NCI-H69 (cell line): ENCODE measurements around the gene REPIN1.
"Not testable (repeated sequence)": the region's sequence is repeated elsewhere in the genome, so short reads cannot be mapped to it uniquely, and the experiment has no call there.

ENCODE experiments used
- DNase-seq: peaks from one replicate; lab custom pipeline; 2025; lab: John Stamatoyannopoulos, UW

REPIN1 gene

GRCh38 chr7:150376560-150376959, 7.9 kb downstream of the REPIN1 start:
- DNase-seq = no peak

- DNase-seq = no peak
These were observed 8.6 kb downstream of the REPIN1 start for GRCh38 chr7:150377196-150377595.

GRCh38 chr7:150377635-150378034, 9.0 kb downstream of the REPIN1 start:
- peak; percentile 61 for DNase-seq

- DNase-seq = peak; percentile 98
These were observed 9.7 kb downstream of the REPIN1 start for GRCh38 chr7:150378115-150378852.

GRCh38 chr7:150378853-150379440, 10.3 kb downstream of the REPIN1 start, which contains the start of gene ZNF775:
Gene ZNF775 (plus strand): TSS chr7:150379330. CDS start chr7:150388471, 9,141 bp downstream.
- peak; percentile 99 for DNase-seq

GRCh38 chr7:150379441-150380379, 11.1 kb downstream of the REPIN1 start:
- peak; percentile 79 for DNase-seq

- DNase-seq = peak; percentile 37
These were observed 11.8 kb downstream of the REPIN1 start for GRCh38 chr7:150380463-150380862.

- DNase-seq = peak; percentile 47
These were observed 12.5 kb downstream of the REPIN1 start for GRCh38 chr7:150381096-150381495.

- DNase-seq = no peak
These were observed 13.1 kb downstream of the REPIN1 start for GRCh38 chr7:150381785-150382122.

GRCh38 chr7:150382123-150382843, 13.7 kb downstream of the REPIN1 start:
- DNase-seq = peak; percentile 80

- DNase-seq = no peak
These were observed 14.2 kb downstream of the REPIN1 start for GRCh38 chr7:150382844-150383225.

- peak; percentile 98 for DNase-seq
These were observed 15.2 kb downstream of the REPIN1 start for GRCh38 chr7:150383710-150384397.

- no peak for DNase-seq
These were observed 16.0 kb downstream of the REPIN1 start for GRCh38 chr7:150384406-150385301.

GRCh38 chr7:150385302-150385723, 16.7 kb downstream of the REPIN1 start:
- peak; percentile 76 for DNase-seq

- not testable (repeated sequence) for DNase-seq
These were observed 17.3 kb downstream of the REPIN1 start for GRCh38 chr7:150385884-150386283.

GRCh38 chr7:150388306-150388705, 19.7 kb downstream of the REPIN1 start:
- DNase-seq = no peak

- DNase-seq = no peak
These were observed 20.3 kb downstream of the REPIN1 start for GRCh38 chr7:150388709-150389531.

- no peak for DNase-seq
These were observed 20.9 kb downstream of the REPIN1 start for GRCh38 chr7:150389532-150389816.

GRCh38 chr7:150390205-150390604, 21.6 kb downstream of the REPIN1 start:
- DNase-seq = no peak

GRCh38 chr7:150393325-150393724, 24.7 kb downstream of the REPIN1 start:
- DNase-seq = no peak
